ENCODE results near the gene UBASH3B.

DNA sequence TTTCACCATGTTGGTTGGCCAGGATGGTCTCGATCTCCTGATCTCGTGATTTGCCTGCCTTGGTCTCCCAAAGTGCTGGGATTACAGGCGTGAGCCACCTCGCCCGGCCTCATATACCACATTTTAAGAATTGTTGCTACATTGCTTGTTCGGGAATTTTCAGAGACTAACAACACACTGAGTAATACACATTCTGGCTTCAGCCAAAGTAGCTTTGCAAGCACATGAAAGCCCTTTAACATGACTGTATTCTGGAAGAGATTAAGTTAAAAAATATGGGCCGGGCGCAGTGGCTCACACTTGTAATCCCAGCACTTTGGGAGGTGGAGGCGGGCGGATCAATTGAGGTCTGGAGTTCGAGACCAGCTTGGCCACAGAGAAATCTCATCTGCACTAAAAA, 197.7 kb downstream of the UBASH3B start:
- TF ChIP-seq, protein P1, sequence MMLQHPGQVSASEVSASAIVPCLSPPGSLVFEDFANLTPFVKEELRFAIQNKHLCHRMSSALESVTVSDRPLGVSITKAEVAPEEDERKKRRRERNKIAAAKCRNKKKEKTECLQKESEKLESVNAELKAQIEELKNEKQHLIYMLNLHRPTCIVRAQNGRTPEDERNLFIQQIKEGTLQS (CRISPR knock-in tag; IDR thresholded peaks at IDR 0.05), result no peak
- TF ChIP-seq CREB1 (IDR thresholded peaks at IDR 0.05) (no peak), CREB1 (CRISPR knock-in tag; IDR thresholded peaks at IDR 0.05) (no peak), ZNF572 (CRISPR knock-in tag; IDR thresholded peaks at IDR 0.05) (no peak), NFIC (IDR thresholded peaks at IDR 0.05; ENCODE audit: low read length) (no peak), GATAD2A (CRISPR knock-in tag; IDR thresholded peaks at IDR 0.05) (no peak), ZFY (CRISPR knock-in tag; IDR thresholded peaks at IDR 0.05) (no peak), ZNF331 (CRISPR knock-in tag; IDR thresholded peaks at IDR 0.05) (no peak)
- TF ChIP-seq, protein P2, sequence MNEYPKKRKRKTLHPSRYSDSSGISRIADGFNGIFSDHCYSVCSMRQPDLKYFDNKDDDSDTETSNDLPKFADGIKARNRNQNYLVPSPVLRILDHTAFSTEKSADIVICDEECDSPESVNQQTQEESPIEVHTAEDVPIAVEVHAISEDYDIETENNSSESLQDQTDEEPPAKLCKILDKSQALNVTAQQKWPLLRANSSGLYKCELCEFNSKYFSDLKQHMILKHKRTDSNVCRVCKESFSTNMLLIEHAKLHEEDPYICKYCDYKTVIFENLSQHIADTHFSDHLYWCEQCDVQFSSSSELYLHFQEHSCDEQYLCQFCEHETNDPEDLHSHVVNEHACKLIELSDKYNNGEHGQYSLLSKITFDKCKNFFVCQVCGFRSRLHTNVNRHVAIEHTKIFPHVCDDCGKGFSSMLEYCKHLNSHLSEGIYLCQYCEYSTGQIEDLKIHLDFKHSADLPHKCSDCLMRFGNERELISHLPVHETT (CRISPR knock-in tag; conservative IDR thresholded peaks at IDR 0.05), result no peak
- TF ChIP-seq, protein P3, sequence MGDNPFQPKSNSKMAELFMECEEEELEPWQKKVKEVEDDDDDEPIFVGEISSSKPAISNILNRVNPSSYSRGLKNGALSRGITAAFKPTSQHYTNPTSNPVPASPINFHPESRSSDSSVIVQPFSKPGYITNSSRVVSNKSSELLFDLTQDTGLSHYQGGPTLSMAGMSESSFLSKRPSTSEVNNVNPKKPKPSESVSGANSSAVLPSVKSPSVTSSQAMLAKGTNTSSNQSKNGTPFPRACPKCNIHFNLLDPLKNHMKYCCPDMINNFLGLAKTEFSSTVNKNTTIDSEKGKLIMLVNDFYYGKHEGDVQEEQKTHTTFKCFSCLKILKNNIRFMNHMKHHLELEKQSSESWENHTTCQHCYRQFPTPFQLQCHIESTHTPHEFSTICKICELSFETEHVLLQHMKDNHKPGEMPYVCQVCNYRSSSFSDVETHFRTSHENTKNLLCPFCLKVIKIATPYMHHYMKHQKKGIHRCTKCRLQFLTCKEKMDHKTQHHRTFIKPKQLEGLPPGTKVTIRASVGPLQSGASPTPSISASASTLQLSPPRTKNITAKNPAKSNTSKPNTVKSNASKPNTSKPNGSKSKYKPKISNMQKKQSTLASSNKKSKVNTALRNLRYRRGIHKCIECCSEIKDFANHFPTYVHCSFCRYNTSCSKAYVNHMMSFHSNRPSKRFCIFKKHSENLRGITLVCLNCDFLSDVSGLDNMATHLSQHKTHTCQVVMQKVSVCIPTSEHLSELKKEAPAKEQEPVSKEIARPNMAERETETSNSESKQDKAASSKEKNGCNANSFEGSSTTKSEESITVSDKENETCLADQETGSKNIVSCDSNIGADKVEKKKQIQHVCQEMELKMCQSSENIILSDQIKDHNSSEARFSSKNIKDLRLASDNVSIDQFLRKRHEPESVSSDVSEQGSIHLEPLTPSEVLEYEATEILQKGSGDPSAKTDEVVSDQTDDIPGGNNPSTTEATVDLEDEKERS (CRISPR knock-in tag; IDR thresholded peaks at IDR 0.05), result no peak
- TF ChIP-seq, protein P4, sequence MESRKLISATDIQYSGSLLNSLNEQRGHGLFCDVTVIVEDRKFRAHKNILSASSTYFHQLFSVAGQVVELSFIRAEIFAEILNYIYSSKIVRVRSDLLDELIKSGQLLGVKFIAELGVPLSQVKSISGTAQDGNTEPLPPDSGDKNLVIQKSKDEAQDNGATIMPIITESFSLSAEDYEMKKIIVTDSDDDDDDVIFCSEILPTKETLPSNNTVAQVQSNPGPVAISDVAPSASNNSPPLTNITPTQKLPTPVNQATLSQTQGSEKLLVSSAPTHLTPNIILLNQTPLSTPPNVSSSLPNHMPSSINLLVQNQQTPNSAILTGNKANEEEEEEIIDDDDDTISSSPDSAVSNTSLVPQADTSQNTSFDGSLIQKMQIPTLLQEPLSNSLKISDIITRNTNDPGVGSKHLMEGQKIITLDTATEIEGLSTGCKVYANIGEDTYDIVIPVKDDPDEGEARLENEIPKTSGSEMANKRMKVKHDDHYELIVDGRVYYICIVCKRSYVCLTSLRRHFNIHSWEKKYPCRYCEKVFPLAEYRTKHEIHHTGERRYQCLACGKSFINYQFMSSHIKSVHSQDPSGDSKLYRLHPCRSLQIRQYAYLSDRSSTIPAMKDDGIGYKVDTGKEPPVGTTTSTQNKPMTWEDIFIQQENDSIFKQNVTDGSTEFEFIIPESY (CRISPR knock-in tag; IDR thresholded peaks at IDR 0.05), result no peak

Measured in HepG2 (cell line).